MCF 10A (cell line): ENCODE measurements around the gene GRID1. TPM values are rescaled to one million over a fixed set of nuclear protein-coding genes. Genes with fewer than 3 reads are reported as not detected.

Experiments used
- BruUV-seq: library from RNA; stranded (reverse); fragments of 400-500 nt; replicated peaks from 2 replicates; lab custom pipeline; 2021; lab: Mats Ljungman, UMichigan
- CTCF ChIA-PET: fragments of 300-600 bp; sonication (Branson Sonifier 250); formaldehyde crosslinking; extraction: SDS; loops from one replicate; lab custom pipeline; 2021; ENCODE audit warnings: antibody characterized with exemption, inconsistent platforms; lab: Yijun Ruan, JAX
- POLR2A ChIA-PET: fragments of 300-600, 350-650 bp; sonication (Branson Sonifier 250); formaldehyde crosslinking; extraction: SDS; loops from one replicate; lab custom pipeline; 2020; ENCODE audit warnings: antibody characterized with exemption, inconsistent platforms; lab: Yijun Ruan, JAX
- DNase-seq: peaks from one replicate; pipeline ENCODE4 v3.0.0-alpha.2; 2018; ENCODE audit not compliant: unreplicated experiment
- H3K27ac Mint-ChIP-seq: one replicate; pipeline ENCODE4 v1.8.0; 2022; ENCODE audit warnings: mild to moderate bottlenecking, low read depth, mixed read lengths; ENCODE audit not compliant: unreplicated experiment
- H3K27me3 Mint-ChIP-seq: one replicate; pipeline ENCODE4 v1.8.0; 2022; ENCODE audit warnings: mixed read lengths; ENCODE audit not compliant: insufficient read depth, unreplicated experiment
- H3K36me3 Mint-ChIP-seq: one replicate; pipeline ENCODE4 v1.8.0; 2022; ENCODE audit warnings: mild to moderate bottlenecking, moderate library complexity, mixed read lengths; ENCODE audit not compliant: insufficient read depth, unreplicated experiment
- H3K4me1 Mint-ChIP-seq: one replicate; pipeline ENCODE4 v1.8.0; 2022; ENCODE audit warnings: mixed read lengths; ENCODE audit not compliant: insufficient read depth, unreplicated experiment
- H3K4me3 Mint-ChIP-seq: one replicate; pipeline ENCODE4 v1.8.0; 2022; ENCODE audit warnings: mild to moderate bottlenecking, moderate library complexity, mixed read lengths; ENCODE audit not compliant: unreplicated experiment
- H3K9me3 Mint-ChIP-seq: one replicate; pipeline ENCODE4 v1.8.0; 2022; ENCODE audit warnings: mixed read lengths; ENCODE audit not compliant: unreplicated experiment
- intact Hi-C: fragments of 100-400 bp; cut with micrococcal nuclease; formaldehyde crosslinking; loops from 2 replicates; pipeline ENCODE4 v1.14.1; 2022
- total RNA-seq: library from RNA; stranded (reverse); gene quantifications from 2 replicates; pipeline ENCODE4 v1.2.3, GENCODE V29; 2022
- TF ChIP-seq, protein P1 (sequence below): fragments of 200-600 bp; IDR thresholded peaks from one replicate; pipeline ENCODE4 v1.8.0; 2022; ENCODE audit warnings: antibody characterized with exemption, mild to moderate bottlenecking; ENCODE audit not compliant: unreplicated experiment

Gene GRID1
- total RNA-seq, 1 experiment from 2014 or later: not detected

DNA sequence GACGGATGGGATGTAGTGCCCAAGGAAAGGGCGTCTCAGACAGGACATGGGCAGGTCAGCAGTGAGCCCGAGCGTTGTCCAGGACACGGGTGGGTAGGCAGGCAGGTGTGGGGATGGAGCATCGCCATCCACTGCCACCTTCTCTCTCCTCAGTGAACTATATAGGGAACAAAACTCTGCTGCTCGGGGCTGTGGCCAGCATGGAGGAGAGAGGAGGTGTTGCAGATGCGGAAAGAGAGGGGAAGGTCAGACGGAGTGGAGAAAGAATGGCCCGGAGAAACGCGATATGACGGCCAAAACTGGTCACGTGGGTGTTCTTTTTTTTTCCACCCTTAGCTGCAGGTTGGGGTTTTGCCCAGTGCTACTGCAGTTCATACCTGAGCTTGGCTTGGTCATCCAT, 71.2 kb downstream of the GRID1 start:
- Mint-ChIP-seq H3K4me1 (no peaks in the 10 kb centered on the region), H3K4me3 (no peak overlapping the region), H3K36me3 (no peaks in the 10 kb centered on the region), H3K27me3 (peaks cover 11% of the 10 kb centered on the region), H3K9me3 (peaks cover 10% of the 10 kb centered on the region), H3K27ac (no peak overlapping the region)
- intact Hi-C loops: no loop called here
- DNase-seq: no peak
- no TSS peak for BruUV-seq
- TF ChIP-seq, protein P1, sequence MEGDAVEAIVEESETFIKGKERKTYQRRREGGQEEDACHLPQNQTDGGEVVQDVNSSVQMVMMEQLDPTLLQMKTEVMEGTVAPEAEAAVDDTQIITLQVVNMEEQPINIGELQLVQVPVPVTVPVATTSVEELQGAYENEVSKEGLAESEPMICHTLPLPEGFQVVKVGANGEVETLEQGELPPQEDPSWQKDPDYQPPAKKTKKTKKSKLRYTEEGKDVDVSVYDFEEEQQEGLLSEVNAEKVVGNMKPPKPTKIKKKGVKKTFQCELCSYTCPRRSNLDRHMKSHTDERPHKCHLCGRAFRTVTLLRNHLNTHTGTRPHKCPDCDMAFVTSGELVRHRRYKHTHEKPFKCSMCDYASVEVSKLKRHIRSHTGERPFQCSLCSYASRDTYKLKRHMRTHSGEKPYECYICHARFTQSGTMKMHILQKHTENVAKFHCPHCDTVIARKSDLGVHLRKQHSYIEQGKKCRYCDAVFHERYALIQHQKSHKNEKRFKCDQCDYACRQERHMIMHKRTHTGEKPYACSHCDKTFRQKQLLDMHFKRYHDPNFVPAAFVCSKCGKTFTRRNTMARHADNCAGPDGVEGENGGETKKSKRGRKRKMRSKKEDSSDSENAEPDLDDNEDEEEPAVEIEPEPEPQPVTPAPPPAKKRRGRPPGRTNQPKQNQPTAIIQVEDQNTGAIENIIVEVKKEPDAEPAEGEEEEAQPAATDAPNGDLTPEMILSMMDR: no peak
- ChIA-PET POLR2A (interaction anchor here (0.5 kb wide), 1 partner anchor 1011 kb away, joined by 3 read pairs; no protein-coding TSS in a partner anchor), CTCF (interaction anchor here (0.6 to 0.7 kb wide), 2 partner anchors 177 to 1511 kb away, joined by 3 read pairs; no protein-coding TSS in a partner anchor)

DNA sequence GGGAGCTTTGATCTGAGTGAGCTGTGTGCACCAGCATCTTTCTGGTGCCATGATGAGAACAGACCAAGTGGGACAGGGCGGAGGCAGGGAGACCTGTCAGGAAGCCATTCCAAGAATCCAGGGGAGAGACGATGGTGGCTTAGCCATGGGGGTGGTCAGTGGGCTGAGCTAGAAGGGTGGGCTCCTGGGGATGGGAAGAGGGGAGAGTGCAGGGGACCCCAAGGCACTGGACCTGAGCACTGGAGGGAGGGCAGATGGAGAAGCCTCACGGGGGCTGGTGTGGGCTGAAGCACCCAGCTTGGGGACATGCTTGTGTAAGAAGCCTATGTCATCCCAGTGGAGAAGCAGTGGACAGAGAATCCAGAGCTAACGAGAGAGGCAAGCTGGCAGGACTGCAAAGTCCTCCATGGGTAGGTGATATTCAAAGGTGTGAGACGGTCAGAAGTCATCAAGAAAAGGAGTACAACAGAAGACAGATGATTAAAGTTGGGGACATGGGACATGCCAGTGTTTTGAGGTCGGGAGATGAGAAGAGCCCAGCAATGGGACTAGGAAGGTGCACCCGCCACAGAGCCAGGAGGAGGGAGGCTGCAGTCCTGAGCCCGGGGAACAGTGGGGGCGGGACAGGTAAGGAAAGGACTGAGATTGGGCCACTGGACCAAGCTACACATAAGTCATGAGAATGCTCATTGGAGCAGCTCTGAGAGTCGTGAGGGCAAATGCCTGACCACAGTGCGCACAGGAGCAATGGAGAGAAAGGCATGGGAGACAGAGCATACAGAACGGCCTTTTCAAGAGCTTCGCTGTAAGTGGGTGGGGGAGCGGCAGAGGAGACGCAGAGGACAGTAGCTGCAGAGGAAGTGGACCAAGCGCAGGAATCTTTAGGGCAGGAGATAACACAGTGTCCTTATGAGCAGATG, 72.0 kb downstream of the GRID1 start:
- intact Hi-C loops: no loop called here

DNA sequence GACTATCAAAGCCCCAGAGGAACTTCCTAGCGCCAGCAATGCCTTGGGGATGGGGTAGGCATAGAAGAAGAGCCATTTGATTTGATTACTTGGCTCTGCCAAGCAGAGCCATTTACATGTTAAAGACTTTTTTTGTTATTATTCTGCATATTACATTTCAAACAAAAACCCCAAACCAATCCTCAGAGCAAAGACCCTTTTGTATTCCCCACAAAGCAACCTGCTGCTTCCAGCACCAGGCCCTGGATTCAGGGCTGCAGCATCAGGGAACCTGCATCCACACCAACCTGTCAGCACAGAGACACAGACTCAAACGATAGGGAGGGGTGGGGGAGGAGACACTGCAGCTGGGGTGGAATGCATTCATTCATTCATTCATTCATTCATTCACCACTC, 73.2 kb downstream of the GRID1 start:
- Mint-ChIP-seq H3K9me3 (peaks cover 10% of the 10 kb centered on the region), H3K36me3 (no peaks in the 10 kb centered on the region), H3K4me3 (no peak overlapping the region), H3K27ac (no peak overlapping the region), H3K27me3 (peaks cover 11% of the 10 kb centered on the region), H3K4me1 (no peaks in the 10 kb centered on the region)
- ChIA-PET POLR2A (no interaction called here), CTCF (no interaction called here)
- TF ChIP-seq, protein P1: no peak
- no TSS peak for BruUV-seq
- intact Hi-C loops: no loop called here
- DNase-seq: no peak

More for the DNA sequence above, 72.0 kb downstream of the GRID1 start:
- CTCF ChIA-PET: interaction anchor here (0.7 kb wide), 1 partner anchor 1510 kb away, joined by 3 read pairs; no protein-coding TSS in a partner anchor
- H3K27me3 Mint-ChIP-seq: peaks cover 11% of the 10 kb centered on the region
- no peak for DNase-seq
- H3K9me3 Mint-ChIP-seq: peaks cover 10% of the 10 kb centered on the region
- TF ChIP-seq, protein P1: no peak
- H3K36me3 Mint-ChIP-seq: no peaks in the 10 kb centered on the region
- no peak overlapping the region for H3K27ac Mint-ChIP-seq
- no peaks in the 10 kb centered on the region for H3K4me1 Mint-ChIP-seq
- BruUV-seq: no TSS peak
- no peak overlapping the region for H3K4me3 Mint-ChIP-seq
- POLR2A ChIA-PET: interaction anchor here (0.5 kb wide), 1 partner anchor 1011 kb away, joined by 3 read pairs; no protein-coding TSS in a partner anchor
